Epithelial cell of esophagus (primary cell): ENCODE results near the gene MPV17.

Source experiments
- DNase-seq: peaks from one replicate; pipeline ENCODE4 v3.0.0; 2010; ENCODE audit warnings: low read depth
- H3K4me3 ChIP-seq: 2 replicates; pipeline ENCODE4 v1.5.1; 2011; ENCODE audit warnings: mild to moderate bottlenecking, low read length, control low read depth
- TF ChIP-seq, protein P1 (sequence below): IDR thresholded peaks from 2 replicates; pipeline ENCODE4 v1.5.1; 2011; ENCODE audit warnings: low read depth, mild to moderate bottlenecking, low read length, control low read depth, inconsistent platforms; ENCODE audit not compliant: insufficient read depth; ENCODE audit errors: missing control alignments

The MPV17 gene

GRCh38 chr2:27297195-27297594 lies 25.7 kb downstream of the MPV17 start:
- no peak overlapping the region for H3K4me3 ChIP-seq
- DNase-seq = no peak
- TF ChIP-seq, protein P1, sequence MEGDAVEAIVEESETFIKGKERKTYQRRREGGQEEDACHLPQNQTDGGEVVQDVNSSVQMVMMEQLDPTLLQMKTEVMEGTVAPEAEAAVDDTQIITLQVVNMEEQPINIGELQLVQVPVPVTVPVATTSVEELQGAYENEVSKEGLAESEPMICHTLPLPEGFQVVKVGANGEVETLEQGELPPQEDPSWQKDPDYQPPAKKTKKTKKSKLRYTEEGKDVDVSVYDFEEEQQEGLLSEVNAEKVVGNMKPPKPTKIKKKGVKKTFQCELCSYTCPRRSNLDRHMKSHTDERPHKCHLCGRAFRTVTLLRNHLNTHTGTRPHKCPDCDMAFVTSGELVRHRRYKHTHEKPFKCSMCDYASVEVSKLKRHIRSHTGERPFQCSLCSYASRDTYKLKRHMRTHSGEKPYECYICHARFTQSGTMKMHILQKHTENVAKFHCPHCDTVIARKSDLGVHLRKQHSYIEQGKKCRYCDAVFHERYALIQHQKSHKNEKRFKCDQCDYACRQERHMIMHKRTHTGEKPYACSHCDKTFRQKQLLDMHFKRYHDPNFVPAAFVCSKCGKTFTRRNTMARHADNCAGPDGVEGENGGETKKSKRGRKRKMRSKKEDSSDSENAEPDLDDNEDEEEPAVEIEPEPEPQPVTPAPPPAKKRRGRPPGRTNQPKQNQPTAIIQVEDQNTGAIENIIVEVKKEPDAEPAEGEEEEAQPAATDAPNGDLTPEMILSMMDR = no peak

GRCh38 chr2:27296481-27296880 lies 26.4 kb downstream of the MPV17 start:
- DNase-seq = no peak
- H3K4me3 ChIP-seq = no peak overlapping the region
- TF ChIP-seq, protein P1 = no peak

- TF ChIP-seq, protein P1 = no peak
- no peak overlapping the region for H3K4me3 ChIP-seq
- DNase-seq = no peak
Observed at GRCh38 chr2:27294928-27295327, 28.0 kb downstream of the MPV17 start.

- H3K4me3 ChIP-seq = no peak overlapping the region
- DNase-seq = peak; percentile 36
- TF ChIP-seq, protein P1 = no peak
Observed at GRCh38 chr2:27291865-27292264, 31.0 kb downstream of the MPV17 start.

- DNase-seq = no peak
- H3K4me3 ChIP-seq = no peak overlapping the region
- TF ChIP-seq, protein P1 = no peak
Observed at GRCh38 chr2:27290549-27290948, 32.3 kb downstream of the MPV17 start.

DNA sequence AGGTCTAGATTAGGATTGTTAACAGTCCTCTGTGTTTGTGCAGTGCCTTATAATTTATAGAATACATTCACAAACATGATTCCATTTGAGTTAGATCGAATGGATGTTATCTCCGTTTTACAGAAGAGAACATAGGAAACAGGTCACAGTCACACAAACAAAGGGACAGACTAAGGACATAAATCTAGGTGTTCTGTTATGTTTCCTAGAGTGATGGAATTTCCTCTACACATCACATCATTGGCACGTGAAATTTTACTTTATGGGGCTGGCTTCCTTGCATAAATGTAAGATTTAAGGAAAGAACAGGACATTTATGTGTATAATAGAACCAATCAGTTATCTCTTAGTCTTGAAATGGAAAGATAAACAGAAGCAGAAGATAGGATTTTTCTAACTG lies 34.3 kb downstream of the MPV17 start:
- no peak for DNase-seq
- H3K4me3 ChIP-seq = no peak overlapping the region
- TF ChIP-seq, protein P1 = no peak

GRCh38 chr2:27285481-27285880 lies 37.4 kb downstream of the MPV17 start:
- no peak overlapping the region for H3K4me3 ChIP-seq
- no peak for DNase-seq
- TF ChIP-seq, protein P1 = no peak
